GM12801 (cell line): Measurements from ENCODE around the gene SH2B3.

Source experiments
- CTCF ChIP-seq: IDR thresholded peaks from one replicate; pipeline ENCODE4 v1.5.1; 2011; ENCODE audit warnings: control low read depth; ENCODE audit not compliant: insufficient read length; ENCODE audit errors: extremely low read depth

Gene SH2B3

DNA sequence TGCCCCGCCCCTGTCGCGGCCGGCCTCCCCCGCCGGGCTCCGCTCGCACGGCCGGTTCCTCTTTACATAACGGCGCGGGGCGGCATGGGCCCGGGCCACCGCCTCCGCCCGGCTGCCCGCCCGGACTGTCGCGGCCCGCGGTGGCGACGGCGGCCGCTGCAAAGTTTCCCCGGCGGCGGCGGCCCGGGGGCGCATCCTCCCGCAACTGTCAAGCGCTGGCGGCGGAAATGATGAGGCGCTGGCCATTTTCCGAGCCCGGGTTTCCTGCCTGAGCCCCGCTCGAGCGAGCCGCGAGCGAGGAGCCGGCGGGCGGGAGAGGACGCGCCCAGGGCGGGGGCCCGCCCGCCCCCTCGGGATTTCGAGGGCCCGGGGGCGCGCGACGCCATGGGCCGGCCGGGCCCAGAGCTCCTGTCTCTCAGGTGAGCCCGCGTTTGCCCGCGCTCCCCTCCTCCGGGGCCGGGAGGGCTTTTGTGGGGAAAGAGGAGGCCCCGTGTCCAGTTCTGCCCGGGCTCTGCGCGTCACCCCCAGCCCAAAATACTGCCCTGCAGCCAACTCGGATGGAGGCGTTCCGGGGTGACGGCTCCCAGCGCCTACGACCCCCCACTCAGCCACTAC, at the start of gene SH2B3:
TSS of gene SH2B3 (plus strand) at position 65 of the 615 bp plus-strand sequence. CDS start 12,223 bp downstream, outside the sequence.
- TF ChIP-seq CTCF, result no peak

DNA sequence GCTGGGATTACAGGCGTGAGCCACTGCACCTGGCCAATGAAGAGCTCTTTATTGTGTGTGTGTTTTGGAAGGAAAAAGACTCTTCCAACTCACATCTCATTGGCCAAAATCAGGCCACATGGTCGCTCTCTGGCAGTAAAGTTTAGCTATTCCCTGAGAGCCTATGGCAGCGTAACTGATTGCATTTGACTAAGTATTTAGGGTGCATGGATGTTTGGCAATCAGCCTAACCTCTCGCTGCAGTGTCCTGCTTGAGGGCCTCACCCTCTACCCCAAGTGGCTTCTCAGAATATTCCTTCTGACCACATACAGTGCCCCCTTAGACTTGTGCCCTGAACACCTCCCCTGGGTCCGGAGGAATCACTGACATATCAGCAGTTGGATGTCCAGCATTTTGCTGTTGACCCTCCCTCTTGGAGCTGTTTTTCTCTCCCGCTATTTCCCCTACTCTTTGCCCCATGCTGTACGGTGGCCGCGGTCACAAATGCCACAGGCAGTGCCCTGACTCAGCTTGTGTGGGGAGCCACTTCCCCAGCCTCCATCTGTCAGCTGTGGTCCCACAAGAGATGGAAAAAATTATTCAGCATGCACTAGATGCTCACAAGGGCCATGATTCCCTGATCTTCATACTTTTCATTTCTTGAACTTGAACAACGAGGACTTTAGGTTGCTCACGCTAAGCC, 46.4 kb upstream of the SH2B3 start:
- no peak for TF ChIP-seq CTCF

DNA sequence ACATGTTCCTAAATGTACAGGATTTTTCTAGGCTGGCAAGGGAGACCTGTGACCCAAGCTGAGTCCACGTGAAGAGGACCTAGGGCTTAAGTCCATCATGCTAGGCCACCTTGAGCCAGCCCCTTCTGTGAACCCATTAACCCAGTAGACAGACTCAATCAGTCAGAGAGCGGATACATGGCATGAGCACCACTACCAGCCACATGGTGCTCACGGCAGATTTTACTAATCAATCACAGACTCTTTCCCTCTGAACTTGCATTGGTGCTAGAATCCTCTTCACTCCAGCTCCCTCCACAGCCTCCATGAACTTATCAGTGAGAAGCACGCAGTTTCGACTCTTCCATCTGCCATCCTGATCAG, 45.8 kb upstream of the SH2B3 start:
- no peak for TF ChIP-seq CTCF

- no peak for TF ChIP-seq CTCF
Observed at GRCh38 chr12:111360325-111360930, 45.3 kb upstream of the SH2B3 start.

- TF ChIP-seq CTCF, result no peak
Observed at GRCh38 chr12:111361073-111361716, 44.5 kb upstream of the SH2B3 start.

GRCh38 chr12:111361717-111362576, 43.8 kb upstream of the SH2B3 start:
- no peak for TF ChIP-seq CTCF
